ENCODE data around the gene AK1. TPM values are rescaled to one million over a fixed set of nuclear protein-coding genes. Genes with fewer than 3 reads are reported as not detected.

Gene AK1
- total RNA-seq, 4 donors from 2014 or later = 14.2 to 35.6 (median 19.1) TPM

- TF ChIP-seq CTCF (IDR thresholded peaks at IDR 0.05; ENCODE audit: low read depth) = no peak
Observed at GRCh38 chr9:127887792-127888191, 10.3 kb upstream of the AK1 start.

- TF ChIP-seq CTCF (IDR thresholded peaks at IDR 0.05; ENCODE audit: low read depth) = no peak
Observed at GRCh38 chr9:127886401-127886972, 9.0 kb upstream of the AK1 start.

GRCh38 chr9:127885508-127886281, 8.2 kb upstream of the AK1 start:
- TF ChIP-seq CTCF (IDR thresholded peaks at IDR 0.05; ENCODE audit: low read depth) = no peak

- TF ChIP-seq CTCF (IDR thresholded peaks at IDR 0.05; ENCODE audit: low read depth) = no peak
Observed at GRCh38 chr9:127884976-127885490, 7.6 kb upstream of the AK1 start.

GRCh38 chr9:127884427-127884911, 7.0 kb upstream of the AK1 start:
- no peak for TF ChIP-seq CTCF (IDR thresholded peaks at IDR 0.05; ENCODE audit: low read depth)

GRCh38 chr9:127883959-127884358, 6.5 kb upstream of the AK1 start:
- TF ChIP-seq CTCF (IDR thresholded peaks at IDR 0.05; ENCODE audit: low read depth) = no peak

GRCh38 chr9:127880143-127880542, 2.7 kb upstream of the AK1 start:
- no peak for TF ChIP-seq CTCF (IDR thresholded peaks at IDR 0.05; ENCODE audit: low read depth)

All from subcutaneous adipose tissue (tissue), 4 donors.